ENCODE measurements around the gene N4BP2L2. TPM values are rescaled to one million over a fixed set of nuclear protein-coding genes. Genes with fewer than 3 reads are reported as not detected.

The N4BP2L2 gene
- total and polyA plus RNA-seq, 2 of the 4 experiments (the other 2 are of a cell fraction), result 28.7 to 34.6 TPM

DNA sequence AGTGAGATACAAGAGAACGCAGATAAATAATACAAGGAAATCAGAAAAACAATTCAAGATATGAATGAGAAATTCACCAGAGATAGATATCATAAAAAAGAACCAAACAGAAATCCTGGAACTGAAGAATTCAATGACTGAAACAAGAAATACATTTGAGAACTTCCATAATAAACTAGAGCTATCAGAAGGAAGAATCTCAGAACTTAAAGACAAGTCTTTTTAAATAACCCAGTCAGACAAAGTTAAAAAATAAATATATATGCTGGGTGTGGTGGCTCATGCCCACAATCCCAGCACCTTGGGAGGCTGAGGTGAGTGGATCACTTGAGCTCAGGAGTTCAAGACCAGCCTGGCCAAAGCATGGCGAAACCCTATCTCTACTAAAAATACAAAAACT, 82.0 kb downstream of the N4BP2L2 start:
- Histone ChIP-seq H3K36me3 (ENCODE audit: control insufficient read depth, insufficient read depth, low read length) (no peaks in the 10 kb centered on the region), H3K4ac (ENCODE audit: low read depth, low read length) (no peak overlapping the region), H2AK5ac (ENCODE audit: low read depth, low read length) (no peak overlapping the region), H2AK9ac (replicated peaks; ENCODE audit: low read depth, low read length, poor library complexity) (no peak overlapping the region), H2BK20ac (ENCODE audit: low read depth, low read length) (no peak overlapping the region), H4K8ac (ENCODE audit: low read depth in 2 of 2, low read length in 2 of 2) (no peak overlapping the region), H3K23ac (ENCODE audit: low read depth, low read length) (no peak overlapping the region), H3K14ac (replicated peaks; ENCODE audit: low read depth, low read length) (no peak overlapping the region), H3K18ac (ENCODE audit: low read depth, low read length) (no peak overlapping the region), H3K79me1 (ENCODE audit: low read depth in 1 of 2, low read length in 2 of 2) (0 out of 4 replicates have a peak, but pooled peaks cover 0 to 3% of the 10 kb centered on the region in 2 experiments), H2BK15ac (ENCODE audit: low read depth, low read length) (no peak overlapping the region), H3K27me3 (ENCODE audit: control insufficient read depth, insufficient read depth, low read length) (no peaks in the 10 kb centered on the region), H2BK120ac (ENCODE audit: low read depth, low read length) (no peak overlapping the region), H3K4me2 (ENCODE audit: low read depth, low read length) (no peak overlapping the region), H4K5ac (ENCODE audit: low read depth, low read length) (no peak overlapping the region), H3K4me1 (ENCODE audit: control insufficient read depth, insufficient read depth, low read length) (no peaks in the 10 kb centered on the region), H4K20me1 (ENCODE audit: insufficient read depth, low read length) (no peaks in the 10 kb centered on the region), H3K27ac (ENCODE audit: insufficient read depth, low read length) (no peak overlapping the region), H3K9ac (ENCODE audit: low read depth, low read length) (no peak overlapping the region), H4K91ac (ENCODE audit: insufficient read depth, low read depth, low read length) (no peak overlapping the region), H3K56ac (ENCODE audit: extremely low read depth, insufficient read depth, low read length) (no peak overlapping the region), H3K9me1 (ENCODE audit: insufficient read depth, low read length) (no peaks in the 10 kb centered on the region), H2AFZ (replicated peaks; ENCODE audit: low read length, poor library complexity) (no peak overlapping the region), H3K9me3 (ENCODE audit: control insufficient read depth, insufficient read depth, low read length) (peaks cover 13% of the 10 kb centered on the region), H2BK5ac (ENCODE audit: low read depth, low read length, poor library complexity, severe bottlenecking) (no peak overlapping the region), H3K4me3 (ENCODE audit: insufficient read depth, low read depth, low read length) (no peak overlapping the region)
- dilution Hi-C loops (cut with HindIII; ENCODE audit: low sequenced_read_pairs, unreplicated experiment) (no loop called here), intact Hi-C loops (cut with micrococcal nuclease) (no loop called here), in situ Hi-C loops (cut with MboI; ENCODE audit: low sequenced_read_pairs) (no loop called here)
- DNase-seq, result no peak
- ChIA-PET CTCF (no interaction called here), POLR2A (ENCODE audit: unreplicated experiment) (no interaction called here)
- no peak for ATAC-seq (ENCODE audit: low read depth)
- TF ChIP-seq NFE2L2 (IDR thresholded peaks at IDR 0.05; ENCODE audit: low read depth, low read length), result no peak
- TF ChIP-seq CEBPB (IDR thresholded peaks at IDR 0.05; ENCODE audit: low read depth, low read length), result no peak
- TF ChIP-seq SMC3 (IDR thresholded peaks at IDR 0.05; ENCODE audit: low read depth, low read length), result no peak
- no CpG with 5 or more reads among the region's 2 CpGs for WGBS, 2 experiments (ENCODE audit: extremely low coverage in 2 of 2, insufficient read length in 1 of 2)
- BruUV-seq (replicated peaks), result no TSS peak

All from IMR-90 (cell line).